ENCODE results near the gene ARFIP2. TPM values are rescaled to one million over a fixed set of nuclear protein-coding genes. Genes with fewer than 3 reads are reported as not detected.
A peak's percentile ranks its signal among the peaks of the same experiment; 100 is the strongest.

The ARFIP2 gene
- polyA plus RNA-seq, 1 donor (not counting 4 experiments of a cell fraction or from before 2014, with no cell fraction given) = 66.3 TPM

DNA sequence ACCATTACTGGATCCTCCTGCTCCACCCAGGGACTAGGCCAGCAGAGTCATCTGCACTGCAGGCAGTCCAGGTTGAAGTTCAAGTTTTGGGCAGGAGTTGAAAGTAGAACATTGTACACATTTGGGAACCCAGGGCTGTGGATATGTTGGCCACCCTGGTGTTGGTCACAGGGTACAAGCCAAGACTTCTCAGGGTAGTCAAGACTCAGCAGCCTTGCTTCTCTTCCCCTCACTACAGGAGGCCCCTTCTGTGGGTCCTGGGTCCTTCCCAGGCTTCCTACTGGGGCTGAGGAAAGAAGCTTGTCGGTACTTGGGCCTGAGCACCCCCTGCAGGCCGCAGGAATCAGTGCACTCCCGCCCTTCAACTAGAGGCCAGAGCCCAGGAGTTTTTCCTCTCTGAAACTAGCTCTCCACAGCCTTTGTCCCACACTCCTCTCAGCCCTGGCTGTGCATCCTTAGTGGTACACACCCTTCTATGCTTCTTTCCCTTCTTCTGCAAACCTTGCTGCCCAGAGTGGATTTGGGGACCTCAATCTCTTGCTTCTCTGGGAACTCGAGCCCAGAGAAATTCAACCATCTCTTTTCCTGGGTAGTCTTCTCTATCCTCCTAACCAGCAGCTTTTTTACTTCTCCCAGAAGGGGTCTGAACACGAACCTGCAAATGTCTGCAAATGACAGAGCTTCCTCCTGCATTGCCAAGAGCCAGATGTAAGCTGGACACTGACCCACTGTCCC lies 37.7 kb downstream of the ARFIP2 start:
- dilution Hi-C loops (cut with MboI; ENCODE audit: extremely low pct_ligation_motif_present, low sequenced_read_pairs) = no loop called here
- H3K4me1 ChIP-seq (ENCODE audit: control insufficient read depth, extremely low read depth, insufficient read depth, low read length) = no peaks in the 10 kb centered on the region
- H3K27me3 ChIP-seq (ENCODE audit: control insufficient read depth, extremely low read depth, insufficient read depth, low read length) = no peaks in the 10 kb centered on the region
- no peak overlapping the region for H3K4me3 ChIP-seq (ENCODE audit: control insufficient read depth in 2 of 3, extremely low read depth in 1 of 3, insufficient read depth in 2 of 3, low read depth in 1 of 3, low read length in 3 of 3)
- no peaks in the 10 kb centered on the region for H3K79me2 ChIP-seq (ENCODE audit: control insufficient read depth, insufficient read depth, low read length)
- no peak overlapping the region for H3K9ac ChIP-seq (ENCODE audit: control insufficient read depth, extremely low read depth, insufficient read depth, low read length)
- TF ChIP-seq, protein P1, sequence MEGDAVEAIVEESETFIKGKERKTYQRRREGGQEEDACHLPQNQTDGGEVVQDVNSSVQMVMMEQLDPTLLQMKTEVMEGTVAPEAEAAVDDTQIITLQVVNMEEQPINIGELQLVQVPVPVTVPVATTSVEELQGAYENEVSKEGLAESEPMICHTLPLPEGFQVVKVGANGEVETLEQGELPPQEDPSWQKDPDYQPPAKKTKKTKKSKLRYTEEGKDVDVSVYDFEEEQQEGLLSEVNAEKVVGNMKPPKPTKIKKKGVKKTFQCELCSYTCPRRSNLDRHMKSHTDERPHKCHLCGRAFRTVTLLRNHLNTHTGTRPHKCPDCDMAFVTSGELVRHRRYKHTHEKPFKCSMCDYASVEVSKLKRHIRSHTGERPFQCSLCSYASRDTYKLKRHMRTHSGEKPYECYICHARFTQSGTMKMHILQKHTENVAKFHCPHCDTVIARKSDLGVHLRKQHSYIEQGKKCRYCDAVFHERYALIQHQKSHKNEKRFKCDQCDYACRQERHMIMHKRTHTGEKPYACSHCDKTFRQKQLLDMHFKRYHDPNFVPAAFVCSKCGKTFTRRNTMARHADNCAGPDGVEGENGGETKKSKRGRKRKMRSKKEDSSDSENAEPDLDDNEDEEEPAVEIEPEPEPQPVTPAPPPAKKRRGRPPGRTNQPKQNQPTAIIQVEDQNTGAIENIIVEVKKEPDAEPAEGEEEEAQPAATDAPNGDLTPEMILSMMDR (optimal IDR thresholded peaks at IDR 0.05 in 1 of 3, IDR thresholded peaks at IDR 0.05 in 1 of 3, conservative IDR thresholded peaks at IDR 0.05 in 1 of 3; ENCODE audit: extremely low read depth in 1 of 3, insufficient read depth in 2 of 3, low read length in 3 of 3) = peak; percentile 78 to 92 (median 81)
- no peak for TF ChIP-seq EZH2 (IDR thresholded peaks at IDR 0.05; ENCODE audit: low read length)
- no peak for FAIRE-seq
- H3K36me3 ChIP-seq (ENCODE audit: control insufficient read depth in 2 of 2, extremely low read depth in 1 of 2, insufficient read depth in 2 of 2, low read length in 2 of 2) = peaks cover 0 to 5% of the 10 kb centered on the region in 2 experiments
- no peaks in the 10 kb centered on the region for H4K20me1 ChIP-seq (ENCODE audit: control insufficient read depth, extremely low read depth, insufficient read depth, low read length)
- no peak overlapping the region for H2AFZ ChIP-seq (ENCODE audit: control insufficient read depth, low read length)
- no peaks in the 10 kb centered on the region for H3K9me1 ChIP-seq (ENCODE audit: control insufficient read depth, extremely low read depth, insufficient read depth, low read length)
- no peak overlapping the region for H3K4me2 ChIP-seq (ENCODE audit: control insufficient read depth, extremely low read depth, insufficient read depth, low read depth, low read length)
- H3K9me3 ChIP-seq (ENCODE audit: control insufficient read depth, low read depth, low read length) = no peaks in the 10 kb centered on the region
- no peak for DNase-seq (ENCODE audit: low read depth, low spot score)
- no peak overlapping the region for H3K27ac ChIP-seq (ENCODE audit: control insufficient read depth, insufficient read depth, low read length)

DNA sequence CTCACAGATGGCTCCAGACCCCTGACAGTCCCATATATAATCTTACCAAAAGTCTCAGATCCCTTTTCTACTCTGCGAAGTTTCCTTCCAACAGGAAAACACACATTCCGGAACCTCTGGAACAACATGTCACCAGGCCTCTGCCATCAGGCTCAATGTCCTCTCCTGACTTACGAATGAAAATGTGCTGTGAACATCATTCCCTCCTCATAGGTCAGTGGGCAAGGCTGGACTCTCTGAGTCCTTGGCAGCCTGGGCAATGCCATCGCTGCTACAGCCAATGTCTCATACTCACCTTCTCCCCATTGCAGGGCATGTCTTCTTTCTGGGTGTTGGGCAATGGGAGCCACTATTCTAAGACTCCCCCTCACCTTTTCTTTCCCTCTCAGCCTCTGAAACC lies 38.7 kb downstream of the ARFIP2 start:
- Histone ChIP-seq H3K27ac (ENCODE audit: control insufficient read depth, insufficient read depth, low read length) (no peak overlapping the region), H3K9me3 (ENCODE audit: control insufficient read depth, low read depth, low read length) (no peaks in the 10 kb centered on the region), H3K4me3 (ENCODE audit: control insufficient read depth in 2 of 3, extremely low read depth in 1 of 3, insufficient read depth in 2 of 3, low read depth in 1 of 3, low read length in 3 of 3) (no peak overlapping the region), H3K4me2 (ENCODE audit: control insufficient read depth, extremely low read depth, insufficient read depth, low read depth, low read length) (no peak overlapping the region), H2AFZ (ENCODE audit: control insufficient read depth, low read length) (no peak overlapping the region), H4K20me1 (ENCODE audit: control insufficient read depth, extremely low read depth, insufficient read depth, low read length) (no peaks in the 10 kb centered on the region), H3K9me1 (ENCODE audit: control insufficient read depth, extremely low read depth, insufficient read depth, low read length) (no peaks in the 10 kb centered on the region), H3K36me3 (ENCODE audit: control insufficient read depth in 2 of 2, extremely low read depth in 1 of 2, insufficient read depth in 2 of 2, low read length in 2 of 2) (no peaks in the 10 kb centered on the region), H3K79me2 (ENCODE audit: control insufficient read depth, insufficient read depth, low read length) (no peaks in the 10 kb centered on the region), H3K27me3 (ENCODE audit: control insufficient read depth, extremely low read depth, insufficient read depth, low read length) (no peaks in the 10 kb centered on the region), H3K4me1 (ENCODE audit: control insufficient read depth, extremely low read depth, insufficient read depth, low read length) (no peaks in the 10 kb centered on the region), H3K9ac (ENCODE audit: control insufficient read depth, extremely low read depth, insufficient read depth, low read length) (no peak overlapping the region)
- FAIRE-seq (no peak), DNase-seq (ENCODE audit: low read depth, low spot score) (no peak)
- TF ChIP-seq, protein P1 (optimal IDR thresholded peaks at IDR 0.05 in 1 of 3, IDR thresholded peaks at IDR 0.05 in 1 of 3, conservative IDR thresholded peaks at IDR 0.05 in 1 of 3; ENCODE audit: extremely low read depth in 1 of 3, insufficient read depth in 2 of 3, low read length in 3 of 3) = no peak
- no peak for TF ChIP-seq EZH2 (IDR thresholded peaks at IDR 0.05; ENCODE audit: low read length)
- dilution Hi-C loops (cut with MboI; ENCODE audit: extremely low pct_ligation_motif_present, low sequenced_read_pairs) = no loop called here

Measured in keratinocyte (primary cell).